Measurements from ENCODE around the gene MICALL1.

Gene MICALL1

DNA sequence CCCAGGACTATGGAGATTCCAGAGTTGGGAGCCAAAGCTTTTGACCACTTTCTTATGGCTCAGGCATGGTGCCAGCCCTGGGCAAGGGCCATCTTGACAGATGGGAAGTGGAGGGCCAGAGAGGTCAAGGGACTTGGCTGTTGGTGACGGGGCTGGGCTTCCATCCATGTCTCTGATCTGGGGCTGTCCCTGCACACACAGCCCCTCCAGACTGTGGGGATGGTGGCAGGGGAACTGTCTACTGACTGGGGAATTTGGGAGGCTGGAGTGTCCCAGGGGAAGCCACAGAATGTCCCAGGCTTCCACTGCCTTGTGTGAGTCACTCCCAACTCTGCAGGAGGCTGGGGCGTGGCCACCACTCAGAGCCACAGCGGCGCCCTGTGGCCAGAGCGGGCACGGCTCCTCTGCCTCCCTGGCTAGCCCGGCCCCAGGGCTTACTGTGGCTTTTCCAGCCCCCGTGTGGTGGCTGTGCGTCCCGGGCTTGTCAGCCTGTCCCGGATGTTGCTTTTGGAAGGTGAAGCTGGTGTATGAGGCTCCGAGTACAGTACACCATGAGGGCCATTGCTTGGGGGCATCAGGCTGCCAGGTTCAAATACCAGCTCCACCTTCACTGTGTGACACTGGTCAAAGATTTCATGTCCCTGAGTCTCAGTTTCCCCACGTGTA is 27.7 kb downstream of the MICALL1 start:
- peak; percentile 16; the same call in 1 of the 2 replicates for TF ChIP-seq TCF12 (IDR thresholded peaks at IDR 0.05; ENCODE audit: low read depth)
- no peak for TF ChIP-seq CREB1 (IDR thresholded peaks at IDR 0.05; ENCODE audit: low read depth)
- peak; percentile 62 for TF ChIP-seq RAD21 (IDR thresholded peaks at IDR 0.05; ENCODE audit: low read depth)
- peak; percentile 19; the same call in 1 of the 2 replicates for TF ChIP-seq YY1 (IDR thresholded peaks at IDR 0.05; ENCODE audit: low read depth)
- no peak for TF ChIP-seq EGR1 (IDR thresholded peaks at IDR 0.05)
- TF ChIP-seq, protein P1, sequence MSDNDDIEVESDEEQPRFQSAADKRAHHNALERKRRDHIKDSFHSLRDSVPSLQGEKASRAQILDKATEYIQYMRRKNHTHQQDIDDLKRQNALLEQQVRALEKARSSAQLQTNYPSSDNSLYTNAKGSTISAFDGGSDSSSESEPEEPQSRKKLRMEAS (IDR thresholded peaks at IDR 0.05): 0 out of 2 replicates have a peak, but pooled peaks have one; percentile 21

DNA sequence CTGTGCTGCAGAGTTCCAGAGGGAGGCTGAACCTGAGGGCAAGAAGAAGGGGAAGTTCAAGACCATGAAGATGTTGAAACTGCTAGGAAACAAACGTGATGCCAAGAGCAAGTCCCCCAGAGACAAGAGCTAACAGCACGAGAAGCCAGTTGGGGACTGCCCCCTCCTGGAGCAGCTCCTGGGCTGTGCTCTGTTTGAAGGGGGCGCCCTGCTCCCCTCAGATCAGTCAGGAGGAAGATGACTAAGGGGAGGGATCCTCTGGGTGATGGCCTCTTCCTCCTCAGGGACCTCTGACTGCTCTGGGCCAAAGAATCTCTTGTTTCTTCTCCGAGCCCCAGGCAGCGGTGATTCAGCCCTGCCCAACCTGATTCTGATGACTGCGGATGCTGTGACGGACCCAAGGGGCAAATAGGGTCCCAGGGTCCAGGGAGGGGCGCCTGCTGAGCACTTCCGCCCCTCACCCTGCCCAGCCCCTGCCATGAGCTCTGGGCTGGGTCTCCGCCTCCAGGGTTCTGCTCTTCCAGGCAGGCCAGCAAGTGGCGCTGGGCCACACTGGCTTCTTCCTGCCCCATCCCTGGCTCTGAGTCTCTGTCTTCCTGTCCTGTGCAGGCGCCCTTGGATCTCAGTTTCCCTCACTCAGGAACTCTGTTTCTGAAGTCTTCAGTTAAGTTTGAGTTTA is 34.7 kb downstream of the MICALL1 start:
- TF ChIP-seq, protein P2, sequence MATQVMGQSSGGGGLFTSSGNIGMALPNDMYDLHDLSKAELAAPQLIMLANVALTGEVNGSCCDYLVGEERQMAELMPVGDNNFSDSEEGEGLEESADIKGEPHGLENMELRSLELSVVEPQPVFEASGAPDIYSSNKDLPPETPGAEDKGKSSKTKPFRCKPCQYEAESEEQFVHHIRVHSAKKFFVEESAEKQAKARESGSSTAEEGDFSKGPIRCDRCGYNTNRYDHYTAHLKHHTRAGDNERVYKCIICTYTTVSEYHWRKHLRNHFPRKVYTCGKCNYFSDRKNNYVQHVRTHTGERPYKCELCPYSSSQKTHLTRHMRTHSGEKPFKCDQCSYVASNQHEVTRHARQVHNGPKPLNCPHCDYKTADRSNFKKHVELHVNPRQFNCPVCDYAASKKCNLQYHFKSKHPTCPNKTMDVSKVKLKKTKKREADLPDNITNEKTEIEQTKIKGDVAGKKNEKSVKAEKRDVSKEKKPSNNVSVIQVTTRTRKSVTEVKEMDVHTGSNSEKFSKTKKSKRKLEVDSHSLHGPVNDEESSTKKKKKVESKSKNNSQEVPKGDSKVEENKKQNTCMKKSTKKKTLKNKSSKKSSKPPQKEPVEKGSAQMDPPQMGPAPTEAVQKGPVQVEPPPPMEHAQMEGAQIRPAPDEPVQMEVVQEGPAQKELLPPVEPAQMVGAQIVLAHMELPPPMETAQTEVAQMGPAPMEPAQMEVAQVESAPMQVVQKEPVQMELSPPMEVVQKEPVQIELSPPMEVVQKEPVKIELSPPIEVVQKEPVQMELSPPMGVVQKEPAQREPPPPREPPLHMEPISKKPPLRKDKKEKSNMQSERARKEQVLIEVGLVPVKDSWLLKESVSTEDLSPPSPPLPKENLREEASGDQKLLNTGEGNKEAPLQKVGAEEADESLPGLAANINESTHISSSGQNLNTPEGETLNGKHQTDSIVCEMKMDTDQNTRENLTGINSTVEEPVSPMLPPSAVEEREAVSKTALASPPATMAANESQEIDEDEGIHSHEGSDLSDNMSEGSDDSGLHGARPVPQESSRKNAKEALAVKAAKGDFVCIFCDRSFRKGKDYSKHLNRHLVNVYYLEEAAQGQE (IDR thresholded peaks at IDR 0.05; ENCODE audit: low read depth): no peak
- TF ChIP-seq TCF12 (IDR thresholded peaks at IDR 0.05; ENCODE audit: low read depth) (no peak), ZBTB7A (IDR thresholded peaks at IDR 0.05; ENCODE audit: low read depth) (no peak), RAD21 (IDR thresholded peaks at IDR 0.05; ENCODE audit: low read depth) (no peak), EP300 (IDR thresholded peaks at IDR 0.05; ENCODE audit: borderline replicate concordance) (no peak), EGR1 (IDR thresholded peaks at IDR 0.05) (no peak), CEBPB (IDR thresholded peaks at IDR 0.05) (no peak), TAF1 (IDR thresholded peaks at IDR 0.05; ENCODE audit: low read depth) (no peak), NFIC (IDR thresholded peaks at IDR 0.05) (no peak), CREB1 (IDR thresholded peaks at IDR 0.05; ENCODE audit: low read depth) (no peak), FOXM1 (IDR thresholded peaks at IDR 0.05; ENCODE audit: borderline replicate concordance, low read depth) (no peak), TEAD4 (IDR thresholded peaks at IDR 0.05) (no peak), YY1 (IDR thresholded peaks at IDR 0.05; ENCODE audit: low read depth) (no peak)
- TF ChIP-seq, protein P1 (IDR thresholded peaks at IDR 0.05): no peak
- TF ChIP-seq, protein P3, sequence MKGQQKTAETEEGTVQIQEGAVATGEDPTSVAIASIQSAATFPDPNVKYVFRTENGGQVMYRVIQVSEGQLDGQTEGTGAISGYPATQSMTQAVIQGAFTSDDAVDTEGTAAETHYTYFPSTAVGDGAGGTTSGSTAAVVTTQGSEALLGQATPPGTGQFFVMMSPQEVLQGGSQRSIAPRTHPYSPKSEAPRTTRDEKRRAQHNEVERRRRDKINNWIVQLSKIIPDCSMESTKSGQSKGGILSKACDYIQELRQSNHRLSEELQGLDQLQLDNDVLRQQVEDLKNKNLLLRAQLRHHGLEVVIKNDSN (IDR thresholded peaks at IDR 0.05): no peak

DNA sequence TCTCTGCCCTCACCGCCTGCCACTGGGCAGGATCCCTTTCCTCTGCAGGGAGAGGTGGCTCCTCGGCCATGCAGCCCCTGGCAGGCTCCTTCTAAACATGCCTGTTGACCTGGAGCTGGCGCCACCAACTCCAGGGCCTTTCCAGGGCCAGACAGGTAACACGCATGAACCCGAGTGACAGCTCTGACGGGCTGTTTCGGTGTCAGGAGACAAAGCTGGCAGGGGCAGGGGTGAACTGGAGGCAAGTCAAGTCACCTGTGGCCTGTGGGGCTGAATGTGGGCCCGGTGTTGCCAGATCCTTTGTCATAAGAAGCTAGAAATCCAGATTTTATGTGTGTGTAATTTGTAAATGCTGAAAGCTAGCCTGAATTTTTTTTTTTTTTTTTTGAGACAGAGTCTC is 36.0 kb downstream of the MICALL1 start:
- TF ChIP-seq, protein P2 (IDR thresholded peaks at IDR 0.05; ENCODE audit: low read depth): no peak
- TF ChIP-seq ZBTB7A (IDR thresholded peaks at IDR 0.05; ENCODE audit: low read depth) (no peak), RAD21 (IDR thresholded peaks at IDR 0.05; ENCODE audit: low read depth) (no peak), TAF1 (IDR thresholded peaks at IDR 0.05; ENCODE audit: low read depth) (no peak), YY1 (IDR thresholded peaks at IDR 0.05; ENCODE audit: low read depth) (no peak), NFIC (IDR thresholded peaks at IDR 0.05) (no peak), FOXM1 (IDR thresholded peaks at IDR 0.05; ENCODE audit: borderline replicate concordance, low read depth) (no peak), EP300 (IDR thresholded peaks at IDR 0.05; ENCODE audit: borderline replicate concordance) (no peak), CREB1 (IDR thresholded peaks at IDR 0.05; ENCODE audit: low read depth) (no peak), CEBPB (IDR thresholded peaks at IDR 0.05) (no peak), TEAD4 (IDR thresholded peaks at IDR 0.05) (no peak), TCF12 (IDR thresholded peaks at IDR 0.05; ENCODE audit: low read depth) (no peak), EGR1 (IDR thresholded peaks at IDR 0.05) (no peak)
- TF ChIP-seq, protein P3 (IDR thresholded peaks at IDR 0.05): no peak
- TF ChIP-seq, protein P1 (IDR thresholded peaks at IDR 0.05): no peak

- TF ChIP-seq TAF1 (IDR thresholded peaks at IDR 0.05; ENCODE audit: low read depth) (no peak), CEBPB (IDR thresholded peaks at IDR 0.05) (no peak), NFIC (IDR thresholded peaks at IDR 0.05) (no peak), RAD21 (IDR thresholded peaks at IDR 0.05; ENCODE audit: low read depth) (no peak)
- TF ChIP-seq, protein P3 (IDR thresholded peaks at IDR 0.05): no peak
Measured at GRCh38 chr22:37943136-37943824, 37.2 kb downstream of the MICALL1 start.
